Activated naive CD4-positive, alpha-beta T cell treated with anti-CD3 and anti-CD28 coated beads, Interleukin-2, amount 50 U/mL, for 24 hours (primary cell): Measurements from ENCODE around the gene SPATA46.

Experiments
- H3K27ac Mint-ChIP-seq: one replicate; pipeline ENCODE4 v1.8.0; 2021; ENCODE audit warnings: mild to moderate bottlenecking, mixed read lengths
- H3K27me3 Mint-ChIP-seq: one replicate; pipeline ENCODE4 v1.8.0; 2021; ENCODE audit warnings: mixed read lengths
- H3K36me3 Mint-ChIP-seq: one replicate; pipeline ENCODE4 v1.8.0; 2021; ENCODE audit warnings: mixed read lengths
- H3K4me1 Mint-ChIP-seq: one replicate; pipeline ENCODE4 v1.8.0; 2021; ENCODE audit warnings: mixed read lengths
- H3K4me3 Mint-ChIP-seq: one replicate; pipeline ENCODE4 v1.8.0; 2021; ENCODE audit warnings: mild to moderate bottlenecking, mixed read lengths
- H3K9me3 Mint-ChIP-seq: one replicate; pipeline ENCODE4 v1.8.0; 2021; ENCODE audit warnings: mixed read lengths

The SPATA46 gene

DNA sequence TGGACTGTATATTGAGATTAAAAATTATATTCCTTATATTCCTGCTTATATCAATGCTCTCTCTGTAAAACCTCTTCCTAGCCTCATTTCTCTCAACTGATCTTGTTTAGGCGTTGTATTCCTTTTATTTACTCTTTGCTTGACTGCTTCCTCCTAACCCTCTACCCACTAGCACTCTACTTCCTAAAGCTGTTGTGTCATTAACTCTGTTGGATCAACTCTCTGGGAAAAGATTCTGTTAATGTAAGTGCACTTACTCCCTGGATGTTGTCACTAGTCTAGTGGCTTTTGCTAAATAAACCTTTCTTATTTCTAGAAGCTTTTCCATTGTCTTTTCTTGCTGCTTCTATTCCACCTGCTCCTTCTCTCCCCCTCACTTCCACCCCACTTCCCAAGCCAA, 6.5 kb downstream of the SPATA46 start:
- Mint-ChIP-seq H3K36me3 (no peaks in the 10 kb centered on the region), H3K27ac (no peak overlapping the region), H3K4me3 (no peak overlapping the region)

DNA sequence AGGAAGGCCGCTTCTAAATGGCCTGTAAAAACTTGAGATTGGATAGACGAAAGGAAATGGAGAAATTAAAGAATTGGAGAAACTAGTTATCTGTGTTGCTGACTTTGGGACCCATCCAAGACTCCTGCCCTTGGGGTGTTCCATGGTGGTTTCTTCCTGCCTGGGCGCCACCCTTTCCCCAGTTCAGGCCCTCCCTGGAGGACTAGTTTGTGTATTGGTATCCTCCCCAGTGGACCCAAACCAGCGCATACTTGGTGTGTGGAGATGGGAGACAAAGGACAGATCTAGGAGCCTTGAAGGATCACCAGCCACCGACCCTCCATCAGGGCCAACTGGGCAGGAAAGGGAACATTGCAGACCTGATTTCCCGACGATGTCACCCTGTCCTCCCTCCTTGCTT, 7.1 kb downstream of the SPATA46 start:
- Mint-ChIP-seq H3K27me3 (peaks cover 2% of the 10 kb centered on the region), H3K4me1 (no peaks in the 10 kb centered on the region), H3K4me3 (no peak overlapping the region), H3K9me3 (no peaks in the 10 kb centered on the region), H3K36me3 (no peaks in the 10 kb centered on the region), H3K27ac (no peak overlapping the region)

More for the DNA sequence above, 6.5 kb downstream of the SPATA46 start:
- peaks cover 2% of the 10 kb centered on the region for H3K27me3 Mint-ChIP-seq
- H3K9me3 Mint-ChIP-seq: no peaks in the 10 kb centered on the region
- H3K4me1 Mint-ChIP-seq: no peaks in the 10 kb centered on the region

DNA sequence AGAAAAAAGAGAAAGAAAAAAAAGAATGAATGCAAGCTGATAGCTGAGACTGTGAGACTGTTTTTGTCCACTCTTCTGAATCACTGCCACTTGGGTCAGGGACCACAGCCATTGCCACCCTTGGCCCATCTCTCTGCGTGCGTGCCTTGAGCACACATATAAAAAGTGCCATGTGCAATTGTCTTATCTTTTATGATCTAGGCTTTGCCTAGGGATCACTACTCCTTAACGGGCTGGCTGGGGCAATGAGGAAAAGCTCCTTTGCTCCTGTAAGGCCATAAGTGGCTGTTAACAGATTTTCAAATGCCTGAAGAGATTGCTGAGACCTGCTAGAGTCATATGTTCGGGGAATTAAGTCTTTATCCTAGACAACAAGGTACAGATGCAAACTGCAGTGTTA, 8.2 kb downstream of the SPATA46 start:
- no peak overlapping the region for H3K4me3 Mint-ChIP-seq
- H3K9me3 Mint-ChIP-seq: no peaks in the 10 kb centered on the region
- H3K36me3 Mint-ChIP-seq: no peaks in the 10 kb centered on the region
- H3K27ac Mint-ChIP-seq: no peak overlapping the region
- no peaks in the 10 kb centered on the region for H3K4me1 Mint-ChIP-seq
- peaks cover 2% of the 10 kb centered on the region for H3K27me3 Mint-ChIP-seq

DNA sequence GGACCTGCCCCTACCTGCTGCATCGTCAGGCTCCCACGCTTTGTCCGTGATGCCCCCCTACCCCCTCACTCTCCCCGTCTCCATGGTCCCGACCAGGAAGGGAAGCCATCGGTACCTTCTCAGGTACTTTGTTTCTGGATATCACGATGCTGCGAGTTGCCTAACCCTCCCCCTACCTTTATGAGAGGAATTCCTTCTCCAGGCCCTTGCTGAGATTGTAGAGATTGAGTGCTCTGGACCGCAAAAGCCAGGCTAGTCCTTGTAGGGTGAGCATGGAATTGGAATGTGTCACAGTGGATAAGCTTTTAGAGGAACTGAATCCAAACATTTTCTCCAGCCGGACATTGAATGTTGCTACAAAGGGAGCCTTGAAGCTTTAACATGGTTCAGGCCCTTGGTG, 8.9 kb downstream of the SPATA46 start:
- H3K36me3 Mint-ChIP-seq: no peaks in the 10 kb centered on the region
- H3K27me3 Mint-ChIP-seq: peaks cover 2% of the 10 kb centered on the region
- H3K9me3 Mint-ChIP-seq: no peaks in the 10 kb centered on the region
- no peak overlapping the region for H3K4me3 Mint-ChIP-seq
- H3K4me1 Mint-ChIP-seq: no peaks in the 10 kb centered on the region
- no peak overlapping the region for H3K27ac Mint-ChIP-seq

DNA sequence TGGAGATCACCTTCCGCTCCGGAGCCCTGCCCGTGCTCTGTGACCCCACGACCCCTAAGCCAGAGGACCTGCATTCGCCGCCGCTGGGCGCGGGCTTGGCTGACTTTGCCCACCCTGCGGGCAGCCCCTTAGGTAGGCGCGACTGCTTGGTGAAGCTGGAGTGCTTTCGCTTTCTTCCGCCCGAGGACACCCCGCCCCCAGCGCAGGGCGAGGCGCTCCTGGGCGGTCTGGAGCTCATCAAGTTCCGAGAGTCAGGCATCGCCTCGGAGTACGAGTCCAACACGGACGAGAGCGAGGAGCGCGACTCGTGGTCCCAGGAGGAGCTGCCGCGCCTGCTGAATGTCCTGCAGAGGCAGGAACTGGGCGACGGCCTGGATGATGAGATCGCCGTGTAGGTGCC, 9.6 kb downstream of the SPATA46 start:
- Mint-ChIP-seq H3K4me3 (no peak overlapping the region), H3K27ac (no peak overlapping the region), H3K27me3 (no peaks in the 10 kb centered on the region)

DNA sequence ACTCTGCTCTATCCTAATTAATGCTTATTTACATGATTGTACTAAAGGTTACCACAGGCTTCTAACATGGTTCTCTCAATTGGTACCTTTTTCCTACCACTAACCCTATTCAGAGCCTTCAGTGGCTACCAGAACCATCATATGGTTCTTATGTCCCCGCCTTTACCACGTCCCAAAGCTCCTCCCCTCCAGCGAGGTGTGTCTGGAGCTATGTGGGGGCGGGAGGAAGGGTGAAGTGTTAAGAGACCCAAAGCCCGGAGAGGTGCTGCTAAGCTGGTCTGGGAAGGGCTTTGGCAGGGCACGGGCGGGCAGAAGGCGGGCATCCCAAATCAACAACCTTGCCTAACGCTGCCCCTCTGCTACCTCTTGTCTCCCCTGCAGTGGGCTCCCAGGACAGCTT, 10.0 kb downstream of the SPATA46 start:
- no peaks in the 10 kb centered on the region for H3K36me3 Mint-ChIP-seq
- H3K4me3 Mint-ChIP-seq: no peak overlapping the region
- H3K4me1 Mint-ChIP-seq: no peaks in the 10 kb centered on the region
- H3K9me3 Mint-ChIP-seq: no peaks in the 10 kb centered on the region
- H3K27me3 Mint-ChIP-seq: no peaks in the 10 kb centered on the region
- H3K27ac Mint-ChIP-seq: no peak overlapping the region

More for the DNA sequence above, 9.6 kb downstream of the SPATA46 start:
- Mint-ChIP-seq H3K36me3 (no peaks in the 10 kb centered on the region), H3K4me1 (no peaks in the 10 kb centered on the region), H3K9me3 (no peaks in the 10 kb centered on the region)

DNA sequence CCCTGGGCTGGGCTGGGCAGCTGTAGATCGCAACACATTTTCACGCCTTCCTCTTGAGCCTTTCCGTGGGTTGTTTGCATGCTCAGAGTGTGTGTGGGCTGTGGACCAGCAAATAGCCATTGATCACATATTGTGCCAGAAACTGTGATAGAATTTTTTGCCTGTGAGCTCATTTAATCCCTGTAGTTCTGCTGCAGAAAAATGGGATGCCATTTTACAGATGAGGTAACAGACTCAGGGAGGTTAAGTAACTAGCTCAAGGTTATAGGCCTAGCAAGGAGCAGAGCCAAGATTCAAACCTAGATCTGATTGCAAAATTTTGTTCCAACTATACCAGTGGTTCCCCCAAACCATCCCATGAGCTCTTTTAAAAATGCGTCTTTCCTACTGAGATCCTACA, 10.5 kb downstream of the SPATA46 start:
- Mint-ChIP-seq H3K4me3 (no peak overlapping the region), H3K27ac (no peak overlapping the region), H3K4me1 (no peaks in the 10 kb centered on the region), H3K36me3 (no peaks in the 10 kb centered on the region), H3K9me3 (no peaks in the 10 kb centered on the region), H3K27me3 (no peaks in the 10 kb centered on the region)

DNA sequence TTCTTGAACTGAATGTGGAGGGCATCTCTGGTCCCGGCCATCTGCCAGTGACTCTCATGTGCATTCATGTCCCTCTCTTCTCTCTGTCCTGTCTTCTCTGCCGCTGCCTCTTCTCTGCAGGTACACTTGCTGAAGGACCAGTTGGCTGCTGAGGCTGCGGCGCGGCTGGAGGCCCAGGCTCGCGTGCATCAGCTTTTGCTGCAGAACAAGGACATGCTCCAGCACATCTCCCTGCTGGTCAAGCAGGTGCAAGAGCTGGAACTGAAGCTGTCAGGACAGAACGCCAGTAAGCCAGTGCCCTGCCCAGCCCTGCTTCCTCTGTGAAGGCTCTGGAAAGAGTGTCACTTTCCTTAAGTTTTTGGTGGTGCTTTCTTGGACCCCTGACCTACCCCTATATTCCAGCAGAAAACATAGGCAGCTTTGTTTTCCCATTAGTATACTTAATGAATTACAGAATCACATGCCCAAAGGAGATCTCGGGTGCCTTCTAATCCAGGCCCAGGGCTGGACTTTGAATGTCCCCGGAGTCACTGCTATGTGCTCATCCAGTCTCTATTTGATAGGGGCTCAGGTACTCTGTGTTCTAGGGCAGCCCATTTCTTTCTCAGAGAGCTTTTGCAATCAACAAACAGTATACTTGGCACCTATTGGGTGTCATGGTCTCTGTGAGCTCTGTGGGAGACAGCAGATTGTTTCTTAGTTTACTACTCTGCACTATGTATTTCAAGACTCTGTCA, 11.2 kb downstream of the SPATA46 start:
- H3K36me3 Mint-ChIP-seq: no peaks in the 10 kb centered on the region
- H3K27me3 Mint-ChIP-seq: no peaks in the 10 kb centered on the region
- H3K4me3 Mint-ChIP-seq: no peak overlapping the region
- no peaks in the 10 kb centered on the region for H3K9me3 Mint-ChIP-seq
- no peak overlapping the region for H3K27ac Mint-ChIP-seq
- H3K4me1 Mint-ChIP-seq: no peaks in the 10 kb centered on the region

DNA sequence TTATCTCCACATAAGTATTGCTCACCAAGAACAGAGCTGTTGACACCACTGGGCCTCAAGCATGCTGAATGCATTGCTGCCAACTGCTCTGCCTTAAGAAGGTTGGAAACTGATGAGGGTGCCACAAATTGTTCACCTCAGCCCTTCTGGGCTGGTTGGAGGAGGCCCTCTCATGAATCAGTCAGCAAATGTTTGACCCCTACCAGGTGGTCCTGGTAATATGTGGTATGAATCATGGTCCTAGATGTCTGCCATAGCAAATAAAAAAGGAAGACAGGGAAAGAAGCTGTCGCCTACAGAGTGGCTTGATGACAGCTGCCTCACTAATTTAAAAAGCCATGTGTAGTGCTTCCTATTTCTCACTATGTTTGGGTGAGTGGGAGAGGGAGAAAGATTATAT, 12.2 kb downstream of the SPATA46 start:
- no peak overlapping the region for H3K27ac Mint-ChIP-seq
- H3K4me1 Mint-ChIP-seq: no peaks in the 10 kb centered on the region
- H3K9me3 Mint-ChIP-seq: no peaks in the 10 kb centered on the region
- no peaks in the 10 kb centered on the region for H3K36me3 Mint-ChIP-seq
- H3K4me3 Mint-ChIP-seq: no peak overlapping the region
- no peaks in the 10 kb centered on the region for H3K27me3 Mint-ChIP-seq

DNA sequence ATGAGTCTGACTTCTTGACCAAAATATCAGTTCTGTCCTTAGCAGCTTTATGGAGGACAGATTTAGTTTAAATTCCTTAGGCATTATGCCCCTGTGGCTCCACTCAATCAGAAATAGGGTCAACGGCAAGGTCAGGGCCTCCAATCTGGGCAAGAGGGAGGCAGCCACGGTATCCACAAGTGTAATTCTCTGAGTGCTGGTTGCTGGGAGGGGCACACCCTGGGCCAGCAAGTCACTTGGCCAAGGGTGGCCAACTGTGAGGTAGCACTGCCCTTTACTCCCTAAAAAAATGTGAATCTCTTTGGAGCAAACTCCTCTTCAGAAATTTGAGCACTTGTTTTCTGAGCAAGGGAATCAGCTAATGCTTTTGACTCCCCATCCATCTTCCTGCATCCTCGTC, 12.8 kb downstream of the SPATA46 start:
- H3K27ac Mint-ChIP-seq: no peak overlapping the region
- no peak overlapping the region for H3K4me3 Mint-ChIP-seq
- H3K36me3 Mint-ChIP-seq: no peaks in the 10 kb centered on the region
- H3K9me3 Mint-ChIP-seq: no peaks in the 10 kb centered on the region
- H3K4me1 Mint-ChIP-seq: no peaks in the 10 kb centered on the region
- no peaks in the 10 kb centered on the region for H3K27me3 Mint-ChIP-seq

DNA sequence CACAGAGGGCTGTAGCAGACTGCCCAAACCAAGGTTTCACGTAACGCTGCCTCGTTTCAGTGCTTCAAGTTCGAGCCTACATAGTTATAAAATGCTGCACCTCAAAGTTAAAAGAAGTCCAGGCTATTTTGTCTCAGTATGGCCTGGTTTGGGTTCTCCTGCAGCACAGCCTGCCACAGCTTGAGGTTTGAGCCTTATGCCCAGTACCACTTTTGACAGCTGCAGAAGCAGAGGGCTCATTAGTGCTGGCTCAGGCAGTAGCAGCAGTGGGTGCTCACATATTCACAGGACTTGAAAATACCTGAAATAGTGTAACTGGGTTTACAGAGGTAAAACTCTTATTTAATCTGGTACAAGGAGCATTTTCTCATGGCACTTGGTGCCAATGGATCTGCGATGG, 15.3 kb downstream of the SPATA46 start:
- no peak overlapping the region for H3K4me3 Mint-ChIP-seq
- no peaks in the 10 kb centered on the region for H3K27me3 Mint-ChIP-seq
- H3K9me3 Mint-ChIP-seq: no peaks in the 10 kb centered on the region
- H3K4me1 Mint-ChIP-seq: no peaks in the 10 kb centered on the region
- H3K27ac Mint-ChIP-seq: no peak overlapping the region
- no peaks in the 10 kb centered on the region for H3K36me3 Mint-ChIP-seq

DNA sequence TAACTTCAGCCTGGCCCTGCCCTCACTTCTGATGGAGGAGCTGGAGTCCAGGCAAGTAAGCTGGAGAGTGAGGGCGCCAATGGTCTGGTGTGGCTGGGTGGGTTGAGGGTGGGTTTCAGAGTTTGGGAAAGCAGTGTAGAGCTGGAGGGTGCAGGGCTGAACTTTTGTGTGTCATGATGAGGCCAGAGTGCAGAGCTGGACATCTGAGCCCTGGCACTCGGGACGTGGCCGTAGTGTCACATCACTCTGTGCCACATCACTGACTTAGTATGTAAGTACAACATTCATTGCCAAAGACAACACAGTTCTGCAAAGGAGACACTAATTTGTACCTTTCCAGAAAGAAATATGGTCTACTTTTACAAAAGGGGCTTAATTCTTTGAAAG, 15.8 kb downstream of the SPATA46 start:
- Mint-ChIP-seq H3K36me3 (no peaks in the 10 kb centered on the region), H3K9me3 (no peaks in the 10 kb centered on the region), H3K4me1 (no peaks in the 10 kb centered on the region), H3K4me3 (no peak overlapping the region), H3K27me3 (no peaks in the 10 kb centered on the region), H3K27ac (no peak overlapping the region)

DNA sequence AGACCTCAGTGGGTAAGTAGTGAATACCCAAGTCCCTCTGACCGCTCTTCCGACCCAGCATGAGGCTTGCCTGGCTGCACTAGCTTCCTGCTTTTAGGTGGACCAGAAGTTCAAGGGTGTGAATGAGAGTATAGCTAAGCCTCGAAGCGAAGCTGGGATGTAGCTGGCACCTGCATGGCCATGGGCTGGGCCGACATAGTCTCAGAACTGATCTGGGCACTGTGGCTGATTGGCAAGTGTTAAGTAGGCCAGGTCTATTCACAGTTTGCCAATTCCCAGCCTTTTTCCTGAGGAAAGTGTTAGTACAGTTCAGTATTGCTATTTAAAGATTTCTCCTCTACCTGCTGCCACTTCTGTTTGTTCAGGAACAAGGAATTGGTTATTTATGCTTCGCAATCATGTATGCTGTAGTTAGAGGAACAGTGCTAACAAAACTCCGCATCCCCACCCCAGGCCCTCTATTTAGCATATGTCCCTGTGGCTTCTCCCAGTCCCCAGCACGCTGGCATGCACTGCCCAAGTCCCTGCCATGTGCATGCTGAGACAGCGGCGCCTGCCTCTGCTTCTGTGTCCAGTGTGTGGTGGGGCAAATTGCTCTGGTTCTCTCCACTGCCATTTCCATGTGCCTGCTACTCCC, 16.3 kb downstream of the SPATA46 start:
- Mint-ChIP-seq H3K27me3 (no peaks in the 10 kb centered on the region), H3K4me1 (no peaks in the 10 kb centered on the region), H3K36me3 (no peaks in the 10 kb centered on the region), H3K27ac (no peak overlapping the region), H3K9me3 (no peaks in the 10 kb centered on the region), H3K4me3 (no peak overlapping the region)

DNA sequence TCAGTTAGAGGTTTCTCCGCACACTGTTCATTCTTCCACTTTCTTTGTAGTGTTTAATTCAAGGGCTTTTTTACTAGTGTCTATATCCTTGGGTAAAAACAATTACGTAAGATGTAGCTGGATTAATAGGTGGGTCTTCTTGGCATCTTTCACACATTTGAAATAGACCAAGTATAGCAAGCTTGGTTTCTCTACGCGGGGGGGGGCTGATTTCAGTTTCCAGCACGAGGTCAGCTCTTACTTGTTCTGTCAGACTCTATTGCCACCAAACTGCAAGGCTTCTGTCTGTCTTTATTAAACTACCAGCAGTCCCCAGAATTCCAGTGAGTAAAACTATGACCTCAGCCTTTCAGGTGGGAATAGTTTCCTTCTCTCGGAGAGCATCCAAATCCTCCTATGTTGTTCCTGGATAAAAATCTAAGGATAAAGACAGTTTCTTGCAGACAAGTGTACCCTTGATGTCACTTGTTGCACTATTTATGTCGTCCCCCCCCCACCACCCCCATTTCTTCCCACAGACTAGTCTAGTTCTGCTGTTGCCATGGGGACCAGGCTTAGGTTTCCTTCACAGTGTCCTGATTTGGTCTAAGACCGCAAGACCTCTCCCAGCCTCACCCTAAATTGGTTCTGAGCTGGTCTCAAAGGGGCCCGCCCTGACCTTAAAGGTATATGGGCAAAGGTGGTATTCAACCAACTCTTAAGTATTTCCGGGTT, 17.0 kb downstream of the SPATA46 start:
- Mint-ChIP-seq H3K9me3 (no peaks in the 10 kb centered on the region), H3K27me3 (no peaks in the 10 kb centered on the region), H3K4me1 (no peaks in the 10 kb centered on the region), H3K4me3 (no peak overlapping the region), H3K27ac (no peak overlapping the region), H3K36me3 (no peaks in the 10 kb centered on the region)

DNA sequence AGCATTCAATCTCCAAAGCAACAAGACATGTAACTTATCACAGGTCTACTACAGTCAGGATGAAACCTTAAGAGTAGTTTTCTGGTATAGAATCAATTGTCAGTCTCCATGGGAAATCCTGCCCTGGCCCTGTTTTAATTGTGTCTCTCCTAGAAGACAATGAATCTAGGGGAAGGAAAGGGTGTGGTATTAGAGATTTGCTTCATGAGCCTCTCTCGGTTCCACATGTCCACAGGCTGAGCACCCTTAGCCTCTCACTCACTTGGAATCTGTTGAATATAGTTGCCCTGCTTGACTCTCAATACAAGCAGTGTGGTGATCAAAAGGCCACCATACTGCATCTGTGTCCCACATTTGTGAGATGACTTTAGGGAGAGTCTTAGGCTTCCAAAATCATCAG, 17.7 kb downstream of the SPATA46 start:
- Mint-ChIP-seq H3K27me3 (no peaks in the 10 kb centered on the region), H3K9me3 (no peaks in the 10 kb centered on the region)

DNA sequence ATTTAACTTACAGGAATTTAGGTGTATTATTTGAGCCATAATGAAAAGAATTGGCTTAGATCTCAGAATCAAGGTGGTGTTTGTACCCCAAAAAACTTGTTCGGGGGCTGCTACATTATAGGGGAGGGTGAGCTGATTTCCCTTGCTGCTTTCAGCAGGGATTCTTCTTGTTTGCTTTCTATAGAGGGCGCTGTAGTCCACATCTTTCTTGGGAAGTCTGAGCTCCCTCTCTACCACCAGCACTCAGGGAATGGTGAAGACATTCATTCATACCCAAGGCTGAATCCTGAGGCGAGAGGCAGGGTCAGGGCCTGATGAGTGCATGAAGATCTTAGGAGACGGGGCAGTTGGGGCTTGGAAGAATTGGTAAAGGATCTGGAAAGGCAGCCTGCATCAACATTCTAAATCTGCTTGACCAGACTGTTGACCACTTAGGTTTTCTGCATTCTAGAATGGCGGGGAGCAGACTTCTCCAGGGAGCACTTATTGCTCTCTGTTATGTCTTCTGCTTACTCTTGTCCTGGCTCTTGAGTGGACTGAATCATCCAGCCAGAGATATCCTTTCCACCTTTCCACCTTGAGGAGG, 18.9 kb downstream of the SPATA46 start:
- Mint-ChIP-seq H3K9me3 (no peaks in the 10 kb centered on the region), H3K4me1 (no peaks in the 10 kb centered on the region), H3K27ac (no peak overlapping the region), H3K27me3 (no peaks in the 10 kb centered on the region), H3K36me3 (no peaks in the 10 kb centered on the region), H3K4me3 (no peak overlapping the region)

More for the DNA sequence above, 17.7 kb downstream of the SPATA46 start:
- Mint-ChIP-seq H3K4me1 (no peaks in the 10 kb centered on the region), H3K36me3 (no peaks in the 10 kb centered on the region), H3K27ac (no peak overlapping the region), H3K4me3 (no peak overlapping the region)
